Hindlimb muscle (tissue), 1 donor: ENCODE results near the gene RERE. TPM values are rescaled to one million over a fixed set of nuclear protein-coding genes. Genes with fewer than 3 reads are reported as not detected.
A peak's percentile ranks its signal among the peaks of the same experiment; 100 is the strongest.

Experiments used
- DNase-seq: peaks from one replicate; pipeline ENCODE4 v3.0.0-alpha.2; 2013
- polyA plus RNA-seq: library from polyadenylated mRNA; unstranded; fragments of 120-200 nt; gene quantifications from one replicate; pipeline ENCODE4 v1.2.1, GENCODE V29; 2013; ENCODE audit not compliant: insufficient read length

Gene RERE
- polyA plus RNA-seq, 1 donor, result 93.9 TPM

DNA sequence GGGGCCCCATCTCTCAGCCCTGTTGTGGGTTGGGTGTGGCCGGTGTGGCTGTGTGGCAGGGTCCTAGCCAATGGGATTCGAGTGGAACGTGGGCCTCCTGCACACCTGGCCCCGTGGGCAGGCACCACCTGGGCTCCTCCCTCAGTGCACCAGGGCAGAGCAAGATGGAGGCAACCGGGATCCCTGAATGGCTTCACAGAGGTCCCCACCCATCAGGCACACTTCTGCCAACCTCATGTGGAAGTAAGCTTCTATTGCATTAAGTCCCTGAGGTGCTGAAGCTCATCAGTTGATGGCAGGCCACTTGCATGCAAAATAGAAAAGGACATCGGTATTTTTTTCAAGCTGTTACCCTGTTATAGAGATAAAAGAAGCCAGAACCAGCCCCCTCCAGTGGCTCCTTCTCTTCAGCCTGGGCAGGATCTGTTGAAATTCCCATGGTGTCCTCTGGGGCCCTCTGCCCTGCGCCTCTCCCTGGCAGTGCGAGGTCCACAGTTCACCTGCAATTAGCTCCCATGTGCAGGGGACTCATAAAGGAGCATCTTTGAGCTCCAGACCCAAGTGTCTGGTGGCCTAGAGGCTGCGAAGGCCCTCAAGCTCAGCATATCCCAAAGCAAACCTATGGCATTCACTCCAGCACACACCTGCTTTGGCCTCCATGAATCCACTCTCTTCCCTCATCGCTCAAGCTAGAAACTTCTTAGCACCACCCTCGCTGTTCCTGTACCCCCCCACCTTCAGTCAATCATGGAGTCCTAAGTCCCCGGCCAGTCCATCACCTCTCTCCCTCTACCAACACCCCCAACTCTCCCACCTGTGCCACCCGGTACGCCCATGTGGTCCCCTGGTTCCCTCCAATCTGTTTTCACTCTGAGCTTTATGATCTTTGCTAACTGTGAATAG lies 501.6 kb downstream of the RERE start:
- DNase-seq, result no peak

DNA sequence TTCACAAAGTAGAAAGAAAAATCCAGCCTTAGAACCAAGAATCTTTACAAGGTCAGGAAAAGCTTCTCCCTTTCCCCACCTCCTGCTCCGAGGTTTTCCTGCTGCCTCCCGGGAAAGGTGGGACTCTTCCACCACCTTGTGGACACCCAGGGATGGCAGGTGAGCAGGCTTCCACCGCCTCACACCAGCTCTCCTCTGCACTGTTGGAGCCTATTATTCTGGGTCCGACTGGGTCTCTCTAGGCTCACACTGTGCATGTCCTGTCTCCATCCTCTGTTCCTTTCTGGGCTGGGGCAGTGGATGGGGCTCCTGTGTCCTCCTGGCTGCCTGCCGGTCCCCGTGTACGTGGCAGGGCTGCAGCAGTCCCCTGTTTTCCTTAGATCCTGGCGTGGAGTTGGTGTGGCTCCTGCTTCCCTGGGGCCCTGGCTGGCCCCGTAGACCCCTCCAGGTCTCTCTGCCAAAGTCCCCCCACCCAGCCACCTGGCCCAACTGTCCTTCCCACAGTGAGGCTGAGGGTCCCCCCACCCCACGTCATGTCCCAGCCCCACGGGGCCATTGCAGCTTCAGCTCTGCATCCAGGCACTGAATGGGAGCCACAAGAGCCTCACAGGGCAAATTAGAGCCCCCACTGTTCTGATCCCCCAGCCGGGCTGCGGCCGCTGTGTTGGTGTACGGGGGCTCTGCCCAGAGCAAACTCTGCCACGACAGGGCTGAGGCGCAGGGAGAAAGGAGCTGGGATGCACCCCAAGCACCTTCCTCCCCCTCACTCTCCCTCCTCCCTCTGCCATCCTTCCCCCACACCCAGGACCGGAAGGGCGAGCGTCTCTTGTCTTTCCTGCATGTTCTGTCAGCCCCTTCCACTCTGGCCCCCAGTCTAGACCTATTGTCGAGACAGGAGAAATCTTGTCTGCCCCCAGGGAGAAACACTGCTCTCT lies 502.8 kb downstream of the RERE start:
- peak; percentile 70 for DNase-seq

DNA sequence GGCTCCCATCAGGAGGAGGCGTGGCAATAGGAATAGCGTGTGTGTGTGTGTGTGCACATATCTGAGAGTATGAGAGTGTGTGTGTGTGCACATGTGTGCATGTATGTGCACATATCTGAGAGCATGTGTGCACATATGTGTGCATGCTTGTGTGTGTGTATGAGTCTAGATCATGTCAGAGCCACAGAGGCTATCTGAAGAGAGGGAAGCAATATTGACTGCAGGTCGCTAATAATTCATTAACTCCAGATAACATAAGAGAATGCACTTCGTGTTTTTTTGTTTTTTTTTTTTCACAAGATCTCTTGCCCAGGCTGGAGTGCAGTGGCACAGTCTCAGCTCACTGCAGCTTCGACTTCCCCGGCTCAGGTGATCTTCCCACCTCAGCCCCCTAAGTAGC lies 504.2 kb downstream of the RERE start:
- no peak for DNase-seq

DNA sequence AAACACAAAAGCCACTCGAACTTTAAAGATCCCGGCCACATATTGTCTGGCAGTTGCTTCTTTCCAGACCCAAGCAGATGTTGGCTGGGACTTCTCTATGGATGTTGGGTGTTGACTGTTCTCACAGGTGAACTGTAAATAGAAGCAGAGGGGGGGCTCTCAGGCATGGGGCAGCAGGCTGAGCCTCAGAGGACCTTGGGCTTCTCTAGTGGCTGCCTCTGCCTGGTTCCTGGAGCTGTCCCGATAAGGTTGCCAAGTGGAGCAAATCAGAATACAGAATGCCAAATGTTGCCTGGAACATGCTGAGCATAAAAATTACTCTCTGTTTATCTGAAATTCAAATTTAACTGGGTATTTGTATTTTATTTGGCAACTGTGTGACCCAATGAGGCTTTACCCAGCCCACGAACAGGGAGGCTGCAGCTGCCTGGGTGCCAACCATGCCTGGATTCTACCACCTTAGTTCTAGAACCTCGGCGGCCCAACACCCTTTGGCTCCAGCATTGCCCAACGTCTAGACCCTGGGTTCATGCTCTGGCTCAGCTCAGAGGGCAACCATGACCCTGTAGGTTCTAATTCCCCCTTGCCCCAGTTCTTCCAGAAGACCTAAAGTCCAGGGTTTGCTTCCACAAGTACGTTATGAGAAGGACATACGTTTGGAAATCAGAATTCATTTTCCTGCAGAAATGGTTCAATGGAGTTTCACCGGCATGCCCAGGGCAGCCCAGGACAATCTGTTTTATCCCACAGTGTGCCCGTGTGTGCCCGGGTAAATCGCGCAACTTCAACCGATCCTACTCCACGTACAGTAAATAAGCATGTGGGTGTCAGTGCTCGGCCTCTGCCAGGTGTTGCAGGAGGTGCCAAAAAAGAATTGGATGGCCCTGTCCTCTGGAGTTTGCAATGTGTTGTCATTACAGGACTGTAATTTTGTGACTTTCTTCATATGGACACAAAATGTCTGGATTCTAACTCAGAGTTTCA lies 504.9 kb downstream of the RERE start:
- DNase-seq, result no peak

DNA sequence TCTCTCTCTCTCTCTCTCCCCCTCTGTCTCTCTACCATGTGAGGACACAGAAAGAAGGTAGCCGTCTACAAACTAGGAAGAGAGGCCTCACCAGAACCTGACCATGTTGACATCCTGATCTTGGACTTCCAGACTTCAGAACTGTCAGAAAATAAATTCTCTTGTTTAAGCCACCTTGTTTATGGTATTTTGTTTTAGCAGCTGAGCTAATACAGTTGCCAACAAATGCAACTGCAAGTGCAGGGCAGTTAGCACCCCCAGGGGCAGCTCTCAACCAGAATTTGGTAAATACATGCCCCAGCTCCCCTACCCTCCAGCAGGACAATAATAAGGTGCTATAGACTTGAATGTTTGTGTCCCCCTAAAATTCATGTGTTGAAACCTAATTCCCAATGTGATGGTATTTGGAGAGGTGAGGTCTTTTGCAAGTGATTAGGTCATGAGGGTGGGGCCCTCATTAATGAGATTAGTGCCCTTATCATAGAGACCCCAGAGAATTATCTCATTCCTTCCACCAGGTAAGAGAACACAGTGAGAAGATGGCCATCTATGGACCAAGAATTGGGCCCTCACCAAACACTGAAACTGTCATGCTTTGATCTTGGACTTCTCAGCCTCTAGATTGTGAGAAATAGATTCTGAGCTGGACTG lies 506.2 kb downstream of the RERE start:
- DNase-seq, result no peak

DNA sequence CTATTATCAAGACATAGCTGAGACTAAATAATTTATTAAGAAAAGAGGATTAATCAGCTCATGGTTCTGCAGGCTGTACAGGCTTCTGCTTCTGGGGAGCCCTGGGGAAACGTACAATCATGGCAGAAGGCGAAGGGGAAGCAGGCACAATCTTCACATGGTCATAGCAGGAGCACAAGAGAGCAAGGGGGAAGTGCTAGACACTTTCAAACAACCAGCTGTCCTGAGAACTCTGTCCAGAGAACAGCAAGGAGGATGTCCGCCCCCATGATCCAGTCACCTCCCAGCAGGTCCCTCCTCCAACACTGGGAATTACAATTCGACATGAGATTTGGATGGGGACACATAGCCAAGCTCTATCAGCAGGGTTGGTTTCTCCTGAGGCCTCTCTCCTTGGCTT lies 509.8 kb downstream of the RERE start:
- DNase-seq, result no peak

DNA sequence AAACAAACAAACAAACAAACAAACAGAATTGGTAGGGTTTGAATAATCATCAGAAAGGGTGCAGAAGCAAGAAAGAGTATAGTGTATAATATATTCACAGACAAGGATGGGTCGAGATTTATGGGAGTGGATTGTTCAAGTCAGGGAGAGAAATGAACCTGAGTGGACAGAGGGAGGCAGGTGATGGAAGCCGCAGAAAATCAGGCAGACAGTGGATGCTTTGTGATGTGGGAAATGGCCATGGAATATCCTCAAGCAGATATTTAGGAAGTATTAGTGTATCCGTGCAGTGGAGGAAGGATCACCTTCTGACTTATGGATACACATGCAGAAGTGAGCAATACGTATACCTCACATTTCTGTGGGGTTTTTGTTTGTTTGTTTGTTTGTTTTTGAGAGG lies 513.6 kb downstream of the RERE start:
- DNase-seq, result no peak

DNA sequence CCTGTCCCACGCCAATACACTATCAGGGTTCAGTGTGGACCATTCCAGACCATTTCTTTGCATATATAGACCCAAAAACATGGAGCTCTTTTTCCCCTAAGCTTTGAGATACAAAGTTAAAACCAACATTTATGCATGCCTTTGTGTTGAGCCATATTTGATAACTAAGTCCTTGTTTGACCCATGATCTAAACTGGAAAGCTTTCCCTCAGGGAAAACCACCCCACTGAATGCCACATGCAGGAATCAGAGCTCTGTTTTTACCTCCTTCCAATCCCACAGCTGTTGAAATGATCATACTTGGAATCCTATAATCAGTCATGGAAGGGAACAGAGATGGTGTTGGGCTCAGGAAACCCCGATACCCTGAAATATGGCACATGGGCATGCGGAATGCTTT lies 514.3 kb downstream of the RERE start:
- DNase-seq, result no peak

Other genes with a start within 250 kb of the RERE start
- 354 TPM for gene ENO1, start 61.0 kb upstream of the RERE start, polyA plus RNA-seq
- gene CA6, start 128.2 kb upstream of the RERE start, polyA plus RNA-seq, result not detected
- gene SLC2A7, start 208.8 kb upstream of the RERE start, polyA plus RNA-seq, result not detected